Measurements from ENCODE around the gene CALML5.

Gene CALML5

DNA sequence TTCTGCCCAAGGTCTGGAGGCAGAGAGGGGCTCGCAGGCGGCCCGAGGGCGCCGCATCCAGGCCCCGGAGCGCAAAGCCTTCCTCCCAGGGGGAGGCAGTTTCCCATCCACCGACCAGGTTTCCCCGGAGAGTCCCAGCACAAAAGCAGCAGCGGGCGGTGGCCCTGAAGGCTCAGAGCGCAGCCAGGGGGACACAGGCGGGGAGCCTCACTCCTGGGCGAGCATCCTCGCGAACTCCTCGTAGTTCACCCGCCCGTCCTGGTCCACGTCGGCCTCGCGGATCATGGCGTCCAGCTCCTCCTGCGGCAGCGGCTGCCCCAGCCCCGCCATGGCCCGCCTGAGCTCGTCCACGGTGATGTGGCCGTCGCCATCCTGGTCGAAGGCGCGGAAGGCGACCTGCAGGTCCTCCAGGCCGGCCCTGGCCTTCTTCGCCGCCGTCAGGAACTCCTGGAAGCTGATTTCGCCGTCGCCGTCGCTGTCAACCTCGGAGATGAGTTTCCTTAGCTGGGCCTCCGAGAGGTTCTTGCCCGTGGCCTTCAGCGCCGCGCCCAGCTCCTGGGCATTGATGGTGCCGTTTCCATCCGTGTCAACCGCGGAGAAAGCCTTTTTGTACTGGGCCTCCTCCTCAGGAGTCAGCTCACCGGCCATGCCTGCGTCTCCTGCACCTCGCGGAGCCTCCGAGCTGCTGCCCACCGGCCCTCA, 428 bp downstream of the CALML5 start:
- no peak for DNase-seq

DNA sequence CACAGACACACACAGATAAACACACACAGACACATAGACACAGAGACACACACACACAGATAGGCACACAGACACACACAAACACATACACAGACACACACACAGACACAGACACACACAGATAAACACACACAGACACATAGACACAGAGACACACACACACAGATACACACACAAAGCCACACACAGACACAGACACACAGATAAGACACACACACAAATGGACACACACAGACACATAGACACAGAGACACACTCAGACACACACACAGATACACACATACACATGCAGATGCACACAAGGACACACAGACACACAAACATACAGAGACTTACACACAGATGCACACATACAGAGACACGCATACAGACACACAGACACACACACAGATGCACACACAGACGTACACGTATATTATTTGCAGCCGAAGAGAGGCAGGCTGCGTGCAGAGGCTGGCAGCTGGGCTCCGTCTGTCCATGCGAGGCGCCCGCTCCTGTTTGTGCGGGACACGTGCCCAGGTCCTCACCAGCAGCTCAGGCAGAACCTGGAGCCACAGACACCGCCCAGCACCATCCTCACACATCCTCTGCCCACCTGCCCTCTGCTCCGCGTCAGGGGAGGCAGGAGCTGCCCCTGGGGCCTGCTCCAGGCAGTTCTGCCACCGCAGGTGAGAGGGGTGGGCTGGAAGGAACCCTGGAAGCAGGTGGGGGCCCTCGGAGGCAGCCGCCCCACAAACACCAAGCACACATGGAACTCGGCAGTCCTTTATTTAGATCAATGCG, 1.2 kb downstream of the CALML5 start:
- no peak for DNase-seq

GRCh38 chr10:5497289-5497688, 2.1 kb downstream of the CALML5 start:
- no peak for DNase-seq

GRCh38 chr10:5496261-5497250, 2.8 kb downstream of the CALML5 start:
- DNase-seq: no peak

DNA sequence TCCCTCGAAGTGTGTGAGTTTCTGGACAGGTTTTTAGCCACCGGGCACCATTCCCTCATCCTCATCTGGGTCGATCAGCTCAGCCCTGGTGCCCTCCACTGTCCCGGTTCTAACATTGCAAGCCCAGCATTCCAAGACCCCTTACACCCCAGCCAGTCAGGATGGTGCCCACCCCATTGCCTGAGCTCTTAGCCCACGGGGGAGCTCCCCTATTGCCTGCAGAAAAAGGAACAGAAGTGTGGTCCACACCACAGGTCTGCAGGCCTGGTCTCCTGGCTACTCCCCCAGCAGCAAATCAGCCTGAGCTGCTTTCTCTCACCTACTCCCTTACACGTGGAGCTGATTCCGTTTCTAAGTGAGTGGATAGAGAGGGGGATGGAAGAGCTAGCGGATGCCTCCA, 4.8 kb downstream of the CALML5 start:
- DNase-seq: no peak

DNA sequence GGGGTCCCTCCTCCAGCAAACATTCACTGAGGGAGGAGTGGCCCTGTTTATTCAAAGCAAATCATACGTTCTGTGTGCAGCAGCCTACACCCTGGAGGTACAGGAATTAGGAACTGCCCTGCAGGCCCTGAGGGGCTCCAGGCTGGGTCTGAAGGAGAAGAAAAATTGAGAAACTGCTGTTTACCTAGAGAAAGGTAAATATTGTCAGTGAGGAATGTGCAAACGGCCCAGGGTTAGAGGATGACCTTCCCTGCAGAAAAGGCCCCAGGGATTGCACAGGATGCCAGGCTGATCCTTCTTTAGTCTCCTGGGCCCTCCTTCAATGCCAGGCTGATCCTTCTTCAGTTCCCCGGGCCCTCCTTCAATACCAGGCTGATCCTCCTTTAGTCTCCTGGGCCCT, 5.7 kb downstream of the CALML5 start:
- DNase-seq: no peak

GRCh38 chr10:5492929-5493576, 6.3 kb downstream of the CALML5 start:
- no peak for DNase-seq

DNA sequence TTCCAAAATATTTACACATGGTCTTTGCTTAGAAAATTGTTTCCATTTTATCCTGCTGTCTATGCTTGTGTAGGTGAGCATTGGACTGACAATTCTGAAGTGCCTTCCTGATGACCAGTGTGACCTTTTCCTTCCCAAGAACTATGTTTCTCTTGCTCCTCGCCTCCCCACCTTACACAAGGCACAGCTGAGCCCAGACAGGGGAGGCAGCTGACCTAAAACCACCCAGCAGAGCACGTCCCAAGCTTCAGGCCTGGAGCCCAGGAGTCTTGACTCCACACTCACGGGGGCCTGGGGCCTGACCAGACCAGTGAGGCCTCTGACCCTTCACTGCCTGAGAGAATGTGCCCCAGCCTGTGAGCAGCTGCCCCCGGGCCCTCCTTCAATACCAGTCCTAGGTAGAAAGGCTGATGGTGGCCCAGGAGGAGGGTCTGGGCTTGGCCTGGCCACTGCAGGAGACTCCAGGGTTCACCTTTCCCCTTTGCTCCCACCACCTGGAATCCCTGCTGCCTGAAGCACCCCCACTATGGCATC, 7.0 kb downstream of the CALML5 start:
- no peak for DNase-seq

- no peak for DNase-seq
Measured at GRCh38 chr10:5491477-5491876, 7.9 kb downstream of the CALML5 start.

DNA sequence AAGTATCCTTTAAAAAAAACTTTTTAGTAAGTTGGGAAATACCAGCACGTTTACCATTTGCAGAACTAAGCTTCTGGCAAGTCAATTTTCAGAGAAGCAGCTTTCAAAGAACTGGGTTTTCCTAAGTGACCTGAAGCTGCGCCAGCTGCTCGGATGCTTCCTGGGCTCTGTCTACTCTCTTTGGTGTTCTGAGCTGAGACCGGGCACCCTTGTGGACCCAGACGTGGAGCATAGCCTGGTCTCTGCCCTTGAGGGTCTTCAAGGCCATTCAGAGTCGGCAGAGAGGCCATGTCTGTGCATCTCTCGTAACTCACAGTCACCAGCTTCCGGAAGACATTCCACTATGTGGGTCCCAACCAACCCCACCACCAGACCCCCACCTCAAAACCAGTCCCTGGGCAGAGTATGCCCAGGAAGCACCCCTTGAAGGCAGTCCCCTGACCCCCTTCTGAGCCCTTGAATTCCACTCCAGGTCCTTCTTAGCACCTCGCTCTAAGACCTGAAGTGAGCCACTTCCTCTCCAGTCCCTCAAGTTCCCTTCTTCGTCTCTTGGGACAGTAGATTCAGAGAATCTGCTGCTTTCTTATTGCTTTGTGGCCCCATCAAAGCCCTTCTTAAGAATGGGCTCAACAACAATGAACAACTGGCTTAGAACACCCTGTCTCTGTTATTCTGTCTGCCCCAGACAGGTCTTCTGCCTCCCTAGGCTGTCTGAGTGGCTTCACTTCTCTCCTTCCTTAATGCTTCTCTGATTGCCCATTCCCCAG, 8.5 kb downstream of the CALML5 start:
- no peak for DNase-seq

GRCh38 chr10:5490032-5490431, 9.3 kb downstream of the CALML5 start:
- no peak for DNase-seq

- DNase-seq: no peak
Measured at GRCh38 chr10:5488272-5489161, 10.9 kb downstream of the CALML5 start.

GRCh38 chr10:5486853-5487235, 12.5 kb downstream of the CALML5 start:
- no peak for DNase-seq

- no peak for DNase-seq
Measured at GRCh38 chr10:5485948-5486852, 13.2 kb downstream of the CALML5 start.

DNA sequence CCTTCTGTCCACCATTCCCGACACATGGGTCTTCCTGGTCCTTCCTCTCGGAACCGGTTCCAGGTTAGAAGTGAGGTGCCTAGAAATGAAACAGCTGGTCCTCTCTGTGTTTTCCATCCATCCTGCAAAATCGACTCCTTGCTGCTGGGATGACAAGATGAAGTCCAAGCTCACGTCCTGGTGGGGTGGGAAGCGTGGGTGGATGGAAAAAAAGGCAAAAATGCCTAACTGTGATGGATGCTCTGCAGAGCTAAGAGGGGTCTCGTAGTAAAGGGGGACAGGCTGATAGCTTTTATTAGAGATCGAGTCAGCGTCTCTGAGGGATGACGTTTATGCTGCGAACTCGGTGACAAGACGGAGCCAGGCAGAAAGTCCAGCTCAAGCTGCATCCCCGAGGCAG, 14.1 kb downstream of the CALML5 start:
- DNase-seq: no peak

- no peak for DNase-seq
Measured at GRCh38 chr10:5484205-5484604, 15.2 kb downstream of the CALML5 start.

DNA sequence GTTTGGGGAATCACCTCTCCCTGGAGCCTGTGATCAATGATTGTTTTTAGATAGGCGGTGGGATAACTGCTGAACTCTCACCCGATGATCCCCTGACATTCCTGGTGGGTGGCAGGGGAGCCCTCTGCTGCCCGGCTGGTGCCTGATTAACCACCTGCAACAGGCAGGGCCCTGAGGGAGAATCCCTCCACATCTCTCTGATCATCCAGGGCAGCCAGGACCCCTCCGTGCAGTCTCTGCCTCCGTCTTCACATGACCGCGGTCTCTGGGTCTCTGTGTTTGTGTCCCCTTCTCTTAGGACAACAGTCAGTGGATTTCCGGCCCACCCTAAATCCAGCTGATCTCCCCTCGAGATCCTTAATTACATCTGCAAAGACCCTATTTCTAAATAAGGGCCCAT, 17.4 kb downstream of the CALML5 start:
- DNase-seq: no peak

DNA sequence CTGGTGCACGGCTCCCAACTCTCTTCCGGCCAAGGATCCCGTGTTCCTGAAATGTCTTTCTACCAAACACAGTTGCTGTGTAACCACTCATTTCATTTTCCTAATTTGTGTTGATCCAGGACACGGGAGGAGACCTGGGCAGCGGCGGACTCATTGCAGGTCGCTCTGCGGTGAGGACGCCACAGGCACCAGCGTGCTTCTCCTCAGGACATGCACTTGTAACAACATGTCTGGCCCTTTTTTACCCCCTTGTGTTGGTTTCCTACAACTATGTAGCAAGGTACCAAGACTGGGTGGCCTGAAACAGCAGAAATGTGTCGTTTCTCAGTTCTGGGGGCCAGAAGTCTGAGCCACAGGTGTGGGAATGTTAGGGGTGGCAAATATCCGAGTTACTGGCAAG, 18.2 kb downstream of the CALML5 start:
- DNase-seq: no peak

DNA sequence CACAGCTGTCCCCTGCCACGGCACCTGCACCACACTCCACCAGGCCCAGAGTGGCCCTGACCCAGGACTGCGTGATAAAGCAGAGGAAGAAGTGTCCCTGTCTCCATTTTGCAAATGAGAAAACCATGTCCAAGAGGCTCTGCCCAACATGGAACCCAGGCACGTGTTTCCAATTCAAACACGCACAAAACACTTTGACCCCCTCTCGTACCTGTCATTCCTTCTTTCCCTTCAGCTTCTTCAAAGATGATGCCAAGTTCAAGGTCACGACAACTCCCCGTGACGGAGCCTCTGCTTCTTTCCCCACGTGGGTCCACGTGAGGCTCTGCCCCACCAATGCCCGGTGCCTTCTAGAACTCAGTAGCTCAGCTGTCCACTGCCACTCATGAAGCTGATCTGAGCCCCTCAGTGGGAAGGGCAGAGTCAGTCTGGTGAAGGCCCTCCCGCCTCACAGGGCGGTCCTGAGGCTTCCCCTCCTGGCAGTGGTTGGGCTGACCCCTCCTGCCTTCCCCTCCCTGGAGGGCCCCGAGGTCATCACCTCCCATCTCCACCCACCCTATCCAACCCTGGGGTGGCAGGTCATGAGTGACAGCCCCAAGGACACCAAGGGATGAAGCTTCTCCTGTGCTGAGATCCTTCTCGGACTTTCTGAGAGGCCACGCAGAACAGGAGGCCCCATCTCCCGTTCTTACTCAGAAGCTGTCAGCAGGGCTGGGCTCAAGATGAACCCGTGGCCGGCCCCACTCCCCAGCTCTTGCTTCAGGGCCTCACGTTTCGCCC, 19.0 kb downstream of the CALML5 start:
- DNase-seq: no peak
